Skin of body (tissue), 2 donors: ENCODE data around the gene GATAD2B. TPM values are rescaled to one million over a fixed set of nuclear protein-coding genes. Genes with fewer than 3 reads are reported as not detected.
"Not testable (repeated sequence)": the region's sequence is repeated elsewhere in the genome, so short reads cannot be mapped to it uniquely, and the experiment has no call there.

Experiments
- DNase-seq: peaks from one replicate; lab custom pipeline; 2025; lab: John Stamatoyannopoulos, UW
- total RNA-seq: library from RNA; depleted of rRNA; stranded (reverse); fragments of >200 nt; gene quantifications from one replicate; pipeline ENCODE4 v1.2.3, GENCODE V29; 2014

Gene GATAD2B
- total RNA-seq, 1 donor from 2014 or later = 12.6 TPM

DNA sequence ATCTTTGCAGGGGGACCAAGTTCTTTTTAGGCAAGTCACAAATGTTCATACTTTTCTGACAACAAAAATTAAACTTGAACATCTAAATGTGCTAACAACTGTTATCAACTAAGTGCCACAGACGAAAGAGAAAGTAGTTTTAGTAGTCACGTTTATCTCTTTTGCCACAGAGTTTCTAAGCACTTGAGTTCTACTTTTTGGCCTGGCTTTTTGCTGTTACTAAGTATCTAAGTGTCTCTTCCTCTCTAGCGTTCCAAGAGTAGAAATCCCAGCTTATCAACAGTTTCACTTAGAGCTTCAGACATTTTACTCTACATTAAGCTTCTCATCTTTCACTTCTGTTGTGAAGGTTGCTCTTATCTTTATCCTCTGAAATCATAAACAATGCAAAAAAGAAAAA lies 34.2 kb downstream of the GATAD2B start:
- DNase-seq = no peak

DNA sequence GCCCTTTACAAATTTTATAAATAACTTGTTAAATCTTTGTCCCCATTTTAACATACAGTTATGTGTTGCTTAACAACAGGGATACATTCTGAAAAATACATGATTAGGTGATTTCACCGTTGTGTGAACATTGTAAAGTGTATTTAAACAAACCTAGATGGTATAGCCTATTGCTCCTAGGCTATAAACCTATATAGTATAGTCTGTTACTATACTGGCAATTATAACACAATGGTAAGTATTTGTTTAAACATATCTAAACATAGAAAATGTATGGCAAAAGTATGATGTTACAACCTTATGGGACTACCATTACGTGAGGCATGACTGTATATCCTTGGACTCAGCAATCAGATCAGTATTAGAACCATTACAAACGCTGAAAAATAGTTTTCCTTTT lies 36.6 kb downstream of the GATAD2B start:
- DNase-seq = no peak

DNA sequence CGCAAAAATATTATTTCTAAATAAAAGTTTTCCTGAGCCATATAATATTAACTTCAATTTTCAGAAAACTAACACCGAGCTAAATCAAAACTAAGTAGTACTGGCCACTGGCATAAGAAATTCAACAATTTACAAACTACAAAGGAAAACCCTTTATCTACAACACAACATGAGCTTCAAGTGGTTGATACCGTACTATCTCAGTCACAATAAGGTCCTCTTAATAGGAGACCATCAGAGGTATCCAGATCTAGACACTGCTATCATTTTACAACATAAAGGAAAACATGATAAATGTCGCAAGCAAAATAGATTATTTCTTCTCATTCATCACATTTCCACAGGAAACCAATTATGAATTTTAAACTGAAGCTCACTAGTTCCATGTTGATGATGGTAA lies 39.5 kb downstream of the GATAD2B start:
- no peak for DNase-seq

DNA sequence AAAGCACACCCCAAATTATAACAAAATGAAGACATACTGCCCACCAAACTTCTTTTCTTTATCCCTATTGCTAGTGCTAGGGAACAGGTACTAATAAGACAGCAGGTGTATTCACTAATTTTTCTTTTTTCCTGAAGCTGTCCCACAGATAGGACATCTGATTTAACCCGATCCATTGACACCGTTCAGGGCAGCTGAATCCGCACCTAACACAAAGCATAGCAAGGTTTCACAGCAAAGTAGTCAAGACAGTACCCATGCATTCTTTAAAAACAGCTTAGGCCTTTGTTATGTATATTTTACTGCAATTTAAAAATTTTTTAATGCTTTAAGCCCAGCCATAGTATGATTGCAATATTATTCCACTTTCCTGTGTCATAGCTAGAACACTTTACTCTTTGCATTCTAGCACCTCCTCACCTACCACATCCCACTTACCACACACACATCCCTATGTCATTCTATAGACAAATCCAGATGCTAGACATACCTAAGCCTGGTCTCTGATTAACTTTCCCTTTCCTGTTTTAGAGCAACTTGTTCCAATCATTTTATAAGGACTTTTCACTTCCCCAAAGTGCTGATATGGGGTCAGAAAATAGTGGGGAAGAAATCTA lies 40.4 kb downstream of the GATAD2B start:
- no peak for DNase-seq

DNA sequence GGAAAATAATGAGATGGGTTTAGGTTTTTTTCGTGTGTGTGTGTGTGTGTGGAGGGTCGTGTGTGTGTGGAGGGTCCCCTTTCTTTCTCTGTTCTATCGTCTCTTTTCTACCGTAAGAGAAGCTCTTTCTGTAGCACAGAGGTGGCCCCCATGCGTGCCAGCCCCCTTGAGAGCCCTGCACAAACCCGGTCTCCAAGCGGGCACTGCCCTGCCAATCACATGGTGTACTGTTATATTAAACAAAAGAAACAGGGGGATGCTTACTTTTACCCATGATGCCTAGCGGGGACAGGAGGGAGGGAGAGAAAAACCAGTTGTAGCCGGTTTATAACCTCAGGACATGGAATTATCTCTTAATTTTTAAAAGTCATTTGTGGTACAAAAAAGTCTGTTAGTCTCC lies 41.0 kb downstream of the GATAD2B start:
- DNase-seq = peak; percentile 39

DNA sequence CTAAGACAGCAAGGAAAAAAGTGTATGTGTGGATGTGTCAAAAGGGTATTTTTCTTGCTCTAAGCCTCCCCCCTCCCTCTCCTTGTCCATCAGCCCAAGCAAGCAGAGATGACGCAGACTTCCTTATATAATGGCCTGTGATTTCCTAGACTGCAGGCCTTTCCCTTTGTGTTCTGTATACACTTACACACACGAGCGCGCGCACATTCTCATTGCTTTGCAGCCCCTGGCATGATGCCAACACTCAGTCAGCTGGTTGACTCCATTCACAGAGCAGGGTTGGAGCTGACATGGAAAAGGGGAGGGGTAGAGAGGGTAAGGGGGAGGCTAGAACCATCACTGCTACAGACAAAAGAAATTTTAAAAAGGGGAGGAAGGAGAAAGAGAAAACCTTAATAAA lies 41.8 kb downstream of the GATAD2B start:
- peak; percentile 96 for DNase-seq

DNA sequence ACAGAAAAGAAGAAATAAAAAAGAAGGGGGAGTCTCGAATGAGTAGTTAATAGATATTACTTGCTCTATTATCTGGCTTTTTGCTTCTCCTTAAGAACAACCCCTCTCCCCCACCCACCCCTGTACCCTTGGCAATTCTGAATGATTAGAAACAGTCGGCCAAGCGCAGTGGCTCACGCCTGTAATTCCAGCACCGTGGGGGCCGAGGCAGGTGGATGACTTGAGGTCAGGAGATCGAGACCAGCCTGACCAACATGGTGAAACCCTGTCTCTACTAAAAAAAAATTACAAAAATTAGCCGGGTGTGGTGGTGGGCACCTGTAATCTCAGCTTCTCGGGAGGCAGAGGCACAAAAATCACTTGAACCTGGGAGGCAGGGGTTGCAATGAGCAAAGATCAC lies 42.7 kb downstream of the GATAD2B start:
- no peak for DNase-seq

DNA sequence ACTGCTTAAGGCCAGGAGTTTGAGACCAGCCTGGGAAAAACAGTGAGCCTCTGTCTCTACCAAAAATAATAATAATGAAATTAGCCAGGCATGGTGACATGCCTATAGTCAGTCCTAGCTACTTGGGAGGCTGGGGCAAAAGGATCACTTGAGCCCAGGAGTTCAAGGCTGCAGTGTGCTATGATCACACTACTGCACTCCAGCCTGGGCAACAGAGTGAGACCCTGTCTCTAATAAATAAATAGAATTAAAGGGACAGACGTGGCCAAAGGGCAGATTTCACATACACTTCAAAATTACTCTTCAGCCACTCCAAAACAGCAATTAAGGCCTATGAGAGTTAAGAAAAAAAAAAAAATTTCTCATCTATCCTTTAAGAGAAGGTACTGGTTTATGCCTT lies 45.7 kb downstream of the GATAD2B start:
- no peak for DNase-seq

DNA sequence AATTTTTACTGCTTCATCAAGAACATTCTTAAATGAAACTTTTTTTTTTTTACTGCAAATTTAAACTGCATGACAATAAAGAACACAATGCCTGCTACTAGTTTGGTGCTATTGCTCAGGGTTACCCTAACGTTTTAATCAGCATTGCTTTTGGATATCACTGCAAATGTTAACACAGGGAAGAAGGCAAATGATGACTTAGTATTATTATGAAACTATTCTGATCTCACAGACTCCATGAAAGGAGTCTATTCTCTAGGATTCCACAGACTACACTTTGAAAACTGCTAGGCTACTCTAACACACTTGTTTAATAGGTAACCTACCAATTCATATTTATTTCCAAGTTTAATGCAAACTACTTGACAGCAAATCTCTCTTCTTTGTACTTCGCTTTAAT lies 49.8 kb downstream of the GATAD2B start:
- DNase-seq = no peak

DNA sequence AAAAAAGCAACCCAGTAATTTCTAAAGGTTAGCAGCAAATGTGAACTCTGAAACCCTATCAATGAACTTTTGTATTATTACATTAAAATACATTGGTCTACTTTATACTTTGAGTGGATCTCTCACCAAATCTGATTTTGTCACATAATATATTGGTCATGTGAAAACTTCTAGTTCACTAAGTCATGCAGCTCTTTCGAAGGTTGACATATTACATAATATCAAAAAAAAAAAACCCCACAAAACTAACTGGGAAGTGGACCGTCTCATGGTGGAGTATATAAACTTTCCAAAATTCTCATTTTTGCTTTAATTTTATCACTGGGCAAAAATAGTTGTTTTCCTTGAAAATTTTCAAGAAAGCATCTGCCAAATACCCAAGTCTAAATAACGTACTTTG lies 50.4 kb downstream of the GATAD2B start:
- no peak for DNase-seq

DNA sequence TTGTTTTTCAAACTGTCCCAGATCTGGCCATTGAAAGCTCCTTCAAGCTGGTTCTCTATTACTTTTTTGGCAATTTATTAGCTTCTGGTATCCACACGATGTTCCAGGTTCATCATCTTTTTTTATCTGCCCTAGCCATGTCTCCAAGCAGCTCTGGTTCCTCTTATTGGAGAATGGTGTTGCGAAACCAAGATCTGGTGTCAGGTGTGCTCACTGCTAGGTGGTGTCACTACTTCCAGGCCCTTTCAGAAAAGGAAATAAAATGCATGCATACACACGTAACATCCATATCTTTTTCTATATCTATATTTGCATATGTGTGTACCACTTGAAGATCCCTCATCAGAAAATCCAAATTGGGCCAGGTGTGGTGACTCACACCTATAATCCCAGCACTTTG lies 53.3 kb downstream of the GATAD2B start:
- no peak for DNase-seq

DNA sequence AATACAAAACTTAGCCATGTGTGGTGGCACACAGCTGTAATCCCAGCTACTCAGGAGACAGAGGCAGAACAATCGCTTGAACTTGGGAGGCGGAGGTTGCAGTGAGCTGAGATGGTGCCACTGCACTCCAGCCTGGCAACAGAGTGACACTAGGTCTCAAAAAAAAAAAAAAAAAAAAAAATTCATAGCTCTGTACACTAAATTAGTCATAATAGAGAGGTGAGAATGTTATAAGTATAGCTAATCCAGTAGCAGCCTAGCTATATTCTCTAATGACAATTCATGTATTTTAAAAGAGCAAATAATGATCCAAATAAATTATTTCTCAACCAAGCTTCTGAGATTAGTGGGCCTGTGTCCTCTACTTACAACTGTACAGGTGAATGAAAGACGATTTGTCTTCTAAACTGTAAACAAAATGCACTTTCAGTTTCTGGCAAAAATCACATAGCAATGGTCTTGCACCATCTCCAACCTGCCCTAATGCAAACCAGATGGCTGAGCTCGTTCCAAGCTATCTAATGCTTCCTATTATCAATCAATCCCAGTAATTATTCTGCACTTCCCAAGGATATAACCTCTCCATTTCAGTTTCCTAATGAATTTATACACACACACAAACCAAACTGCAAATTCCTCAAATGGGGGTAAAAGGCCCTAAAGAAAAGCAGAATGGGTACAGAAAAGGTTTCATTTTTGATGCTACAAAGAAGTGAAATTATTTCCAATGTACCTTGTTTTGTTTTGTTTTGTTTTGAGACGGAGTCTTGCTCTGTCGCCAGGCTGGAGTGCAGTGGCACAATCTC lies 56.5 kb downstream of the GATAD2B start:
- DNase-seq = peak; percentile 32

DNA sequence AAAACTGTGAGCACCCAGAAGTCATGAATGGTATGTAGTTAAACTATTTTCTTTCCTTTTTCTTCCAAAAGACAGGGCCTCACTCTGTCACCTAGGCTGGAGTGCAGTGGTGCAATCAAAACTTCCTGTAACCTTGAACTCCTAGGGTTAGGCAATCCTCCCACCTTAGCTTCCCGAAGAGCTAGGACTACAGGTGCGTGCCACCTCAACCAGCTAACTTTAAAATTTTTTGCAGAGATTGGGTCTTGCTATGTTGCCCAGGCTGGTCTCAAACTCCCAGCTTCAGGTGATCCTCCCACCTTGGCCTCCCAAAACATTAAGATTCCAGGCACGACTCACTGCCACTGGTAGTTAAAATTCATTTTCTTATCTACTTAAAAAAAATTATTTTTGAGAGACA lies 62.5 kb downstream of the GATAD2B start:
- no peak for DNase-seq

DNA sequence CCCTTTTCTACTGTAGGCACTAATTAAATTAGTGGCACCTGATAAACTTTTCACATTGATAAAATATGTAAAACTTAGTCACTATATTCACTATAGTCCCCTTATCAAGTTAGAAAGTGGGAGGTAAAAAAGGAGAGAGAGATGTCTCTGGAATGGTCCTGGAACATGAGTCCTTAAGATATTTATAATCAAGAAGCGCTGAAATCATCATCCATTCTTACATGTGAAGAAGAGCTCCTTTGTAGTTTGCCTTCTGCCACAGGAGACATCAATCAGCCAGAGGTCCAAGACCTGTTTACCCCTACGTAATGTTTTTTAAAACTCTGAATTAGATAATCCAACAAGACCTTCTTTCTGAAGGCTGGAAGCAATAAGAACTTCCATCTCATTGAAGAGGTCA lies 65.3 kb downstream of the GATAD2B start:
- DNase-seq = no peak

DNA sequence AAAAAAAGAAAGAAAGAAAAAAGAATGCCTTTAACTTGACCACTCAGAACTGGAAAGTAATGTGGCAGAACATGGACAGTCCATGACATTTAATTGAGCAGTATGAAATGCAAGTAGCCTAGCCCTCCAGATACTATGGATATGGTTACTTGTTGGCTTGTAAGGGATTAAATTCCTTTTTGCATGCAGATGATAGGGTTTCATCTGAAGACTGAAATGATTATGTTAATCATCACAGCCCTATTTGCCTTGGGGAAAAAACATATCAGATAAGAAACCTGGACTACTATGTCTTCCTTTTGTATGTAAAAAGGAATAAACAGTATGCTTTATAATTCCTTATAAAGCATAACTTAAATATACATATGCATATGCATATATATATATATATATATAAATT lies 66.0 kb downstream of the GATAD2B start:
- no peak for DNase-seq

DNA sequence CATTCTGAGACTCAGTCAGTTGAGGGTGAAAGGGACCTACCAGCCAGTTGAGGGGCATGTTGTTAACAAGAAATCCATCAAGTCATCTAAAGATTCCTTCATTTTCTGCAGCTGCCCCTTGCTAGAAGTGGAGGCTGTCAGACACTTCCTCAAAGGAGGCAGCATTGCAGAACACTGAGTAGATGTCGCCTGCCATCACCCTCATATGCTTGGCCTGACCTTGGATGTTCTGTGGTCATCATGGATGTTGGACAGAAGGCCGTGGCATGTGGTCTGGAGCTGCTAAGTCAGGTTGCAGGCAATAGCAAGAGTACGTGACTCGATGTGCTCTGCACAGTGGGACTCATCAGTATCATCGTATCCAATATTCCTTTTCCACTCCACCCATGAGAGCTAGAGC lies 70.6 kb downstream of the GATAD2B start:
- no peak for DNase-seq

DNA sequence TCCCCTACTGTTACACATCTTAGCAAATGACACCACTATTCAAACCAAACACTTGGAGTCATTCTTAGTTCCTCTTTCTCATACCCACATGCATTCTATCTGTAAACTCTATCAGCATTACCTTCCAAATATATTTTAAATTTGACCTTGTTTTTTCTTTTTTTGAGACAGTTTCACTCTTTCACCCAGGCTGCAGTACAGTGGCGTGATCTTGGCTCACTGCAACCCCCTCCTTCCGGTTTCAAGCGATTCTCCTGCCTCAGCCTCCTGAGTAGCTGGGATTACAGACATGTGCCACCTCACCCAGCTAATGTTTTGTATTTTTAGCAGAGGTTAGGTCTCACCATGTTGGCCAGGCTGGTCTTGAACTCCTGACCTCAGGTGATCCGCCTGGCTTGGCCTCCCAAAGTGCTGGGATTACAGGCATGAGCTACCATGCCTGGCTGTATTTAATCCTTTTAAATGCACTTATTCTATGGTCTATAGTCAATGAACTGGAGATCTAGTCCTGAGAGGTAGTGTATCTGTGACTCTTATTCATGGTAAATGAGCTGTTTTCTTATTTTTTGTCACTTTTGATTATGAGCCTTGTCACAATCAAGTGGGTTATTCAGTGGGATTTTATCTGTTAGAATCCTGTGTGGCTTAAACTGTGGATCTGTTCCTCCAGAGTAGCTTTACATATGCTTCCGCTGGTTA lies 73.1 kb downstream of the GATAD2B start:
- DNase-seq = no peak

DNA sequence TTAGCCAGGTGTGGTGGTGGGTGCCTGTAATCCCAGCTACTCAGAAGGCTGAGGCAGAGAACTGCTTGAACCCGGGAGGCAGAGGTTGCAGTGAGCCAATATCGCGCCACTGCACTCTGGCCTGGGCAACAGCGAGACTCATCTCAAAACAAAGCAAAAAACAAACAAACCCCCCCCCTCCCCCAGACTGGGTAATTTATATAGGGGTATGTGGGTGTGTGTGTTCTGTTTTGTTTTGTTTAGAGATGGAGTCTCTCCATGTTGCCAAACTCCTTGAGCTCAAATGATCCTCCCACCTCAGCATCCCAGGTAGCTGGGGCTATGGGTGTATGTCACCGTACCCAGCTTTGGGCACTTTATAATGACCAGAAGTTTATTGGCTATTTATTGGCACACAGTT lies 74.0 kb downstream of the GATAD2B start:
- DNase-seq = no peak

DNA sequence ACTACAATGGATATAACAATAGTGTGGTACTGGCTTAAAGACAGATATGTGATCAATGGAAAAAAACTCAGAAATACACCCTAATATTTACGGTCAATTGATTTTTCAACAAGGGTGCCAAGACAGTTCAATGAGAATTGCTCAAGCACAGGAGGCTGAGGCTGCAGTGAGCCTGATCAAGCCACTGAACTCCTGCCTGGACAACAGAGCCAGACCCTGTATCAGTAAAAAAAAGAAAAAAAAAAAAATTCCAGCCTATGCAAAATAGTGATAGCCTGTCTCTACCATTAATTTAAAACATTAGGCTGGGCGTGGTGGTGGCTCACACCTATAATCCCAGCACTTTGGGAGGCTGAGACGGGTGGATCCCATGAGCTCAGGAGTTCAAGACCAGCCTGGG lies 77.6 kb downstream of the GATAD2B start:
- DNase-seq = no peak

DNA sequence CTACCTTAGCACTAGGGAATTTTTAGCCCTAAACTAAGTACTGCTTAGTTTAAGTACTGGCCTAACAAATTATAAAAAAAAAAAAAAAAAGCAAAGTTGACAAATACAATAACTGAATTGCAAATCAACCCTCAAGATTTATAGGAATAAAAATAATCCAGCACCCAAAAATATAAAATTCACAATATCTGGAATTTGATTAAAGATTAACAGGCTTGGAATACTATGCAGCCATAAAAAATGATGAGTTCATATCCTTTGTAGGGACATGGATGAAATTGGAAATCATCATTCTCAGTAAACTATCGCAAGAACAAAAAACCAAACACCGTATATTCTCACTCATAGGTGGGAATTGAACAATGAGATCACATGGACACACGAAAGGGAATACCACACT lies 78.4 kb downstream of the GATAD2B start:
- not testable (repeated sequence) for DNase-seq

DNA sequence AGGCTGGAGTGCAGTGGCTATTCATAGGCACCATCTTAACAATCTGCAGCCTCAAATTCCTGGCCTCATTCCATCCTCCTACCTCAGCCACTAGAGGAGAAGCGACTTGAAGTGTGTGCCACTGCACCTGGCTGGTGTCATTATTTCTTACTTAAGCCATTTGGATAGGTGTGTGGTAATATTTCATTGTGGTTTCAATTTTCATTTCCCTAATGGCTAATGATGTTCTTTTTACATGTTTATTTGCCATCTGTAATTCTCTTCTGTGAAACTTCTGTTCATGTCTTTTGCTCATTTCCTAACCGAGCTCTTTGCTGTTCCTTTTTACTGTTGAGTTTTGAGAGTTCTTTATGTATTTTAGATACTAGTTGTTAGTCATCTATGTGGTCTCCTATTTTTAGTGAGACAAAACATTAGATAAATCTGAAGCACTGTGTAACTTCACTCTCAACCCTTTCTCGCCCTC lies 80.7 kb downstream of the GATAD2B start:
- DNase-seq = no peak

DNA sequence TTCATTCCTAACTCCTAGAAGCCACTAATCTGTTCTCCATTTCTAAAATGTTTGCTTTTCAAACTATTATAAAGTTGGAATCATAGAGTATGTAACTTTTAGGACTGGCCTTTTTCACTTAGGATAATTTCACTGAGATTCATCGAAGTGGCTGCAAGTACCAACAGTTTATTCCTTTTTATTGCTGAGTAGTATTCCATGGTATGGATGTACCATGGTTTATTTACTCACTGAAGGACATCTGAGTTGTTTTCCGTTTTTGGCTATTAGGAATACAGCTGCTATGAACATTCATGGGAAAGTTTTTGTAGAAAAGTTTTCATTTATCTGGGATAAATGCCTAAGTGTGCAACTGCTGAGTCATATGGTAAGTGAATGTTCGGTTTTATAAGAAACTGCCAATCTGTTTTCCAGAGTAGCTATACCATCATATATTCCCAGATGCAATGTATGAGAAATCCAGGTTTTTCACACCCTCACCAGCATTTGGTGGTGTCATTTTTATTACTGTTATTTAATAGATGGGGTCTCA lies 81.2 kb downstream of the GATAD2B start:
- DNase-seq = no peak
